Tibial artery (tissue), 4 donors: ENCODE measurements around the gene NAXE.
"Not testable (repeated sequence)": the region's sequence is repeated elsewhere in the genome, so short reads cannot be mapped to it uniquely, and the experiment has no call there.

ENCODE experiments used
- DNase-seq, 2 donors: peaks; one replicate each; pipeline ENCODE4 v3.0.0-alpha.2; 2019
- H3K27ac ChIP-seq, 2 donors: fragments of 200-600 bp; sonication (generic) in 1 of 2; 1 replicate in 1 of 2; 2 replicates in 1 of 2; pipeline ENCODE4 v1.5.1; 2018 to 2019; ENCODE audit warnings: mild to moderate bottlenecking in 1 of 2
- H3K27me3 ChIP-seq, 2 donors: fragments of 200-600 bp; sonication (generic) in 1 of 2; one replicate each; pipeline versions ENCODE4 v1.5.1 to v1.6.0; 2016 to 2019
- H3K36me3 ChIP-seq, 3 donors: fragments of 200-600 bp; sonication (generic) in 2 of 3; one replicate each; pipeline ENCODE4 v1.5.1; 2016 to 2019; ENCODE audit warnings: mild to moderate bottlenecking in 2 of 3
- H3K4me1 ChIP-seq, 4 donors: fragments of 200-600 bp; sonication (generic) in 2 of 4; 1 replicate in 3 of 4; 2 replicates in 1 of 4; pipeline ENCODE4 v1.5.1; 2016 to 2019
- H3K4me3 ChIP-seq, 2 donors: fragments of 200-600 bp; sonication (generic) in 1 of 2; 1 replicate in 1 of 2; 2 replicates in 1 of 2; pipeline ENCODE4 v1.5.1; 2018 to 2019; ENCODE audit warnings: mild to moderate bottlenecking in 2 of 2
- H3K9me3 ChIP-seq, 3 donors: fragments of 200-600 bp; sonication (generic) in 1 of 3; one replicate each; pipeline ENCODE4 v1.5.1; 2016 to 2019
- intact Hi-C: fragments of 100-400 bp; cut with DNase I; formaldehyde crosslinking; loops from one replicate; pipeline ENCODE4 v1.15.0; 2023; ENCODE audit warnings: low total_unique reads
- TF ChIP-seq, protein P1 (sequence below), 2 experiments: fragments of 200-600 bp in 1 of 2; fragments of 450-650 bp in 1 of 2; IDR thresholded peaks; one replicate each; pipeline ENCODE4 v1.5.1; 2017 to 2019; ENCODE audit warnings: antibody characterized with exemption in 2 of 2, mild to moderate bottlenecking in 1 of 2, moderate library complexity in 1 of 2

The NAXE gene

DNA sequence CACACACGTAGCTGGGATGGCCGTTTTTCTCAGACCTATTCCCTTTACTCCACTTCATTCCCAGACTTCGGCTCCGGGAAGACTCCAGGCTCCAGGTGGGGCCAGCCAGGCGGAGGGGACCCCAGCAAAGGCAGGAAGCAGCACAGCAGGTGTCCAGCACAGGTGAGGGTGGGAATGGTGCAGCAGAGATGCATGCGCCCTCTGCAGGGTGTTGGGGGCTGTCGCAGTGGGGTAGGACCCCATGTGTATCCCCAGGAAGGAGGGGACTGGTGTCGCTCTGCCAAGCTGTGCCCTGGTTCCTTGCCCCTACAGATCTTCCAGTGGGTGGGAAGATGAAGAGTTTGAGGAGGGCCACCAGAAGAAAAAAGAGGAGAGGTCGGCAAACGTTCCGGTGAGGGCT, 6.8 kb upstream of the NAXE start:
- intact Hi-C loops: loop anchor here (5.0 kb wide), 1 partner anchor 72 kb away; no protein-coding TSS in a partner anchor
- no peak for DNase-seq
- H3K27me3 ChIP-seq: peaks cover 0 to 2% of the 10 kb centered on the region in 2 donors
- H3K4me1 ChIP-seq: no peaks in the 10 kb centered on the region
- no peak overlapping the region for H3K4me3 ChIP-seq
- no peaks in the 10 kb centered on the region for H3K9me3 ChIP-seq
- TF ChIP-seq, protein P1, sequence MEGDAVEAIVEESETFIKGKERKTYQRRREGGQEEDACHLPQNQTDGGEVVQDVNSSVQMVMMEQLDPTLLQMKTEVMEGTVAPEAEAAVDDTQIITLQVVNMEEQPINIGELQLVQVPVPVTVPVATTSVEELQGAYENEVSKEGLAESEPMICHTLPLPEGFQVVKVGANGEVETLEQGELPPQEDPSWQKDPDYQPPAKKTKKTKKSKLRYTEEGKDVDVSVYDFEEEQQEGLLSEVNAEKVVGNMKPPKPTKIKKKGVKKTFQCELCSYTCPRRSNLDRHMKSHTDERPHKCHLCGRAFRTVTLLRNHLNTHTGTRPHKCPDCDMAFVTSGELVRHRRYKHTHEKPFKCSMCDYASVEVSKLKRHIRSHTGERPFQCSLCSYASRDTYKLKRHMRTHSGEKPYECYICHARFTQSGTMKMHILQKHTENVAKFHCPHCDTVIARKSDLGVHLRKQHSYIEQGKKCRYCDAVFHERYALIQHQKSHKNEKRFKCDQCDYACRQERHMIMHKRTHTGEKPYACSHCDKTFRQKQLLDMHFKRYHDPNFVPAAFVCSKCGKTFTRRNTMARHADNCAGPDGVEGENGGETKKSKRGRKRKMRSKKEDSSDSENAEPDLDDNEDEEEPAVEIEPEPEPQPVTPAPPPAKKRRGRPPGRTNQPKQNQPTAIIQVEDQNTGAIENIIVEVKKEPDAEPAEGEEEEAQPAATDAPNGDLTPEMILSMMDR (IDR thresholded peaks at IDR 0.05): no peak
- H3K27ac ChIP-seq: no peak overlapping the region
- no peaks in the 10 kb centered on the region for H3K36me3 ChIP-seq

DNA sequence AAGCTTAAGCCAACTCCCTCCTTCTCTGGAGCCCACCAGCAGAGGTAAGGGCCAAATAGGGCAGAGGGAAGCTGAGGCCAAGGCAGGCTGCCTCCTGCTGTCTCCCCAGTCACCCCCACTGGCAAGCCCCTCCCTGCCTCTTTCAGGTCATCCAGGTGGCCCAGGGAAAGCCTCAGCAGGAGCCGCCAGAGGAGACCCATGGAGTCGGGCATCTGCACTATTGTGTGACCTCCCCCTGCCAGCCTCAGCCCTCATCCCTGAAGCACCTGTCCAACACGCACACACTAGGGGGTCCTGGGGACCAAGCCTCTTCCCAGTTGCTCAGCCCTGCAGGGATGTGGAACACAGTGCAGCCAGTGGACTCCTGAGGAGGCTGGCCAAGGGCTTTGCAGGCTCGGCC, 5.3 kb upstream of the NAXE start:
- Histone ChIP-seq H3K4me1 (peaks cover 0 to 5% (median 2%) of the 10 kb centered on the region in 4 donors), H3K4me3 (no peak overlapping the region), H3K27me3 (peaks cover 0 to 2% of the 10 kb centered on the region in 2 donors), H3K9me3 (no peaks in the 10 kb centered on the region), H3K27ac (no peak overlapping the region), H3K36me3 (no peaks in the 10 kb centered on the region)
- intact Hi-C loops: no loop called here
- TF ChIP-seq, protein P1 (IDR thresholded peaks at IDR 0.05): no peak
- DNase-seq: peak in 1 of 2 donors; percentile 24

DNA sequence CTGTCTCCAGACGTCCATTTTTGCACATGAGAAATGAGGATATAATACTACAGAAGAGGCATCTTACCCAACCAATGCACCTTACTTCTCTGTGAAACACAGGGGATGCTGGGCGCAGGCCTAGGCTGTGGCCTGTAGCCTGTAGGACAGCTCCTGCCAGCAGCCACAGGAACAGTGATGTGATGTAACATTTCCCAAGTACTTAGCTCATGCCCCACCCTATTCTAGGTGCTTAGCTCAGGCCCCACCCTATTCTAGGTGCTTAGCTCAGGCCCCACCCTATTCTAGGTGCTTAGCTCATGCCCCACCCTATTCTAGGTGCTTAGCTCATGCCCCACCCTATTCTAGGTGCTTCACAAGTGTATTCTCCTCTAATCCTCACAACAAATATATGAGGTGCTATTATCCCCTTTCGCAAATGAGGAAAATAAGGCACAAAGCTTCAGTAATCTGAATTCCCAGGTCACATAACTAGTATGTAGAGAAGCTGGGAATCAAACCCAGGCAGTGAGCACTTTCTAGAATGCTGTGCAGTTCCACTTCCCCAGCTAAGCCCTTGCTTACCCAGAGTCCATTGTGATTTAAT, 4.6 kb upstream of the NAXE start:
- no peaks in the 10 kb centered on the region for H3K9me3 ChIP-seq
- H3K4me1 ChIP-seq: peaks cover 0 to 5% (median 3%) of the 10 kb centered on the region in 4 donors
- H3K36me3 ChIP-seq: no peaks in the 10 kb centered on the region
- TF ChIP-seq, protein P1 (IDR thresholded peaks at IDR 0.05): no peak
- H3K4me3 ChIP-seq: no peak overlapping the region
- H3K27me3 ChIP-seq: peaks cover 0 to 2% of the 10 kb centered on the region in 2 donors
- no peak overlapping the region for H3K27ac ChIP-seq
- intact Hi-C loops: no loop called here
- peak in 1 of 2 donors; percentile 7 for DNase-seq

DNA sequence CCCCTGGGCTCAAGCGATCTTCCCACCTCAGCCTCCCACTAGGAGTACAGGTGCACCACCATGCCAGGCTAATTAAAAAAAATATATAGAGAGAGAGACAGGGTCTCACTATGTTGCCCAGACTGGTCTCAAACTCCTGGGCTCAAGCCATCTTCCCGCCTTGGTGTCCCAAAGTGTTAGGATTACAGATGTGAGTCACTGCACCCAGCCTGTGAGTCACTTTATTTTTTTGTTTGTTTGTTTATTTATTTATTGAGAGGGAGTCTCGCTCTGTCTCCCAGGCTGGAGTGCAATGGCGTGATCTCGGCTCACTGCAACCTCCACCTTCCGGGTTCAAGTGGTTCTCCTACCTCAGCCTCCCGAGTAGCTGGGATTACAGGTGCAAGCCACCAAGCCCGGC, 3.6 kb upstream of the NAXE start:
- H3K27ac ChIP-seq, DNase-seq, H3K27me3 ChIP-seq, H3K9me3 ChIP-seq, H3K4me3 ChIP-seq, intact Hi-C loops, H3K36me3 ChIP-seq: not testable (repeated sequence)
- peaks cover 0 to 15% (median 10%) of the 10 kb centered on the region in 4 donors for H3K4me1 ChIP-seq

DNA sequence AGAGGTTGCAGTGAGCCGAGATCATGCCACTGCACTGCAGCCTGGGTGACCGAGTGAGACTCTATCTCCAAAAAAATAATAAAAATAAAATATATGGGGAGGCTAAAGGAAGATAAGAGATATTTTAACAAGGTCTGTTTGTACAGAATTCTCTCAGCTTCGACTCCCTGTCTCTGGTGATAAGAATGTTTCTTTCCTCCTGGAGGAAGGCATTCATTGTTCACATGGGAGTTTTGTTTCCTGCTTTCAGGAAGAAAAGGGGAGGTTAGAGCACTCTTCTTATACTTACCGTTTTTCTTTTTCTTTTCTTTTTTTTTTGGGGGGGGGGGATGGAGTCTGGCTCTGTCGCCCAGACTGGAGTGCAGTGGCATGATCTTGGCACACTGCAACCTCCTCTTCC, 2.0 kb upstream of the NAXE start:
- peaks cover 0 to 19% (median 12%) of the 10 kb centered on the region in 4 donors for H3K4me1 ChIP-seq
- H3K36me3 ChIP-seq: peaks cover 0 to 19% (median 5%) of the 10 kb centered on the region in 3 donors
- H3K27me3 ChIP-seq: peaks cover 0 to 2% of the 10 kb centered on the region in 2 donors
- no peak for DNase-seq
- no peak overlapping the region for H3K27ac ChIP-seq
- intact Hi-C loops: no loop called here
- no peaks in the 10 kb centered on the region for H3K9me3 ChIP-seq
- no peak overlapping the region for H3K4me3 ChIP-seq
- TF ChIP-seq, protein P1 (IDR thresholded peaks at IDR 0.05): no peak

DNA sequence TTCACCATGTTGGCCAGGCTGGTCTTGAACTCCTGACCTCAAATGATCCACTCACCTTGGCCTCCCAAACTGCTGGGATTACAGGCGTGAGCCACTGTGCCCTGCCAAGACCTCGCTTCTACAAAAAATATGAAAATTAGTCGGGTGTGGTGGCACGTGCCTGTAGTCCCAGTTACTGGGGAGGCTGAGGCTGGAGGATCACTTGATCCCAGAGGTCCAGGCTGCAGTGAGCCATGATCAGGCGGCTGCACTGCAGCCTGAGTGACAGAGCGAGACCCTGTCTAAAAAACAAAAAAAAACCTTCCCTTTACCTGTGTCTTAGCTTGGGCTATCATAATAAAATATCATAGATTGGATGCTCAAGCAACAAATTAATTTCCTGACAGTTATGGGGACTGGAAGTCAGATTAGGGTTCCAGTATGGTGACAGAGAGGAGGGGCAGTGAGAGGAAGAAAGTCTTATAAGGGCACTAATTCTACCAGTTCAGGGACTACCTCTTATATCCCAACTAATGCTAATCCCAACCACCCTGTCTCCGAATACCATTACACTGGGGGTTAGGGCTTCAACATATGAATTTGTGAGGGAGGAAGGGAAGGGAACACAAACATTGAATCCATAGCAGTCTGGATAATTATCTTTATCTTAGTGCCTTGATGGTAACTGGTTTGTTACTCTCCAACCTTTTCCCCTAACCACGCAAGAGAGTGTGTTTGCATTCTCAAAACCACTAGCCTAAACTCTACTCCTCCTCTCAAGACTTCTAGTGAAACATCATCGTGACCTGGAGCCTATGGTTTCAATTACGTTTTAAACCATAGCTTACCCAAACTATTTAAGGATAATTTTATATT, 1.0 kb upstream of the NAXE start:
- Histone ChIP-seq H3K27ac (peak overlapping the region; percentile 75 to 88), H3K4me3 (peak overlapping the region in 1 of 2 donors; percentile 63), H3K27me3 (no peaks in the 10 kb centered on the region), H3K4me1 (peaks cover 0 to 19% (median 12%) of the 10 kb centered on the region in 4 donors), H3K9me3 (no peaks in the 10 kb centered on the region), H3K36me3 (peaks cover 0 to 30% (median 10%) of the 10 kb centered on the region in 3 donors)
- DNase-seq: peak in 1 of 2 donors; percentile 48
- TF ChIP-seq, protein P1 (IDR thresholded peaks at IDR 0.05): no peak
- intact Hi-C loops: loop anchor here (5.0 kb wide), 1 partner anchor 93 kb away; no protein-coding TSS in a partner anchor
